ENCODE measurements around the gene SBNO2. TPM values are rescaled to one million over a fixed set of nuclear protein-coding genes. Genes with fewer than 3 reads are reported as not detected.

SBNO2 gene
- total and polyA plus RNA-seq, 2 of the 4 experiments (the other 2 are of a cell fraction): 13.4 to 40.5 TPM

- H4K5ac ChIP-seq (ENCODE audit: low read depth, low read length): no peak overlapping the region
- H3K23ac ChIP-seq (ENCODE audit: low read depth, low read length): no peak overlapping the region
- no peak overlapping the region for H3K4me2 ChIP-seq (ENCODE audit: low read depth, low read length)
- H3K18ac ChIP-seq (ENCODE audit: low read depth, low read length): no peak overlapping the region
- H2AFZ ChIP-seq (replicated peaks; ENCODE audit: low read length, poor library complexity): no peak overlapping the region
- no peak overlapping the region for H3K9ac ChIP-seq (ENCODE audit: low read depth, low read length)
- DNase-seq: no peak
- H2BK20ac ChIP-seq (ENCODE audit: low read depth, low read length): no peak overlapping the region
- no peak overlapping the region for H3K27ac ChIP-seq (ENCODE audit: insufficient read depth, low read length)
- ChIA-PET CTCF (no interaction called here), POLR2A (ENCODE audit: unreplicated experiment) (no interaction called here)
- H2AK9ac ChIP-seq (replicated peaks; ENCODE audit: low read depth, low read length, poor library complexity): no peak overlapping the region
- H3K14ac ChIP-seq (replicated peaks; ENCODE audit: low read depth, low read length): no peak overlapping the region
- peaks cover 14% of the 10 kb centered on the region for H3K4me1 ChIP-seq (ENCODE audit: control insufficient read depth, insufficient read depth, low read length)
- no peak overlapping the region for H2BK15ac ChIP-seq (ENCODE audit: low read depth, low read length)
- dilution Hi-C loops (cut with HindIII; ENCODE audit: low sequenced_read_pairs, unreplicated experiment): no loop called here
- in situ Hi-C loops (cut with MboI; ENCODE audit: low sequenced_read_pairs): no loop called here
- H3K4me3 ChIP-seq (ENCODE audit: insufficient read depth, low read depth, low read length): no peak overlapping the region
- intact Hi-C loops (cut with micrococcal nuclease): no loop called here
- peaks cover 4% of the 10 kb centered on the region; the same call in 1 of the 2 replicates for H3K9me1 ChIP-seq (ENCODE audit: insufficient read depth, low read length)
- H4K8ac ChIP-seq (ENCODE audit: low read depth in 2 of 2, low read length in 2 of 2): no peak overlapping the region
- no peak overlapping the region for H3K56ac ChIP-seq (ENCODE audit: extremely low read depth, insufficient read depth, low read length)
- TF ChIP-seq CHD1 (IDR thresholded peaks at IDR 0.05; ENCODE audit: low read depth, low read length) (no peak), MAZ (IDR thresholded peaks at IDR 0.05; ENCODE audit: borderline replicate concordance, low read depth, low read length) (no peak), RFX5 (IDR thresholded peaks at IDR 0.05; ENCODE audit: low read depth, low read length) (no peak), ELK1 (IDR thresholded peaks at IDR 0.05; ENCODE audit: borderline replicate concordance, low read depth, low read length) (no peak), POLR2A (IDR thresholded peaks at IDR 0.05; ENCODE audit: low read depth, low read length) (no peak), RAD21 (IDR thresholded peaks at IDR 0.05; ENCODE audit: low read length) (no peak), RCOR1 (IDR thresholded peaks at IDR 0.05; ENCODE audit: insufficient replicate concordance, low read length) (no peak), SMC3 (IDR thresholded peaks at IDR 0.05; ENCODE audit: low read depth, low read length) (no peak), FOS (IDR thresholded peaks at IDR 0.05; ENCODE audit: low read depth, low read length) (no peak), USF2 (IDR thresholded peaks at IDR 0.05; ENCODE audit: low read depth, low read length) (no peak), CEBPB (IDR thresholded peaks at IDR 0.05; ENCODE audit: low read depth, low read length) (no peak), MAFK (IDR thresholded peaks at IDR 0.05; ENCODE audit: low read depth, low read length) (no peak), MXI1 (IDR thresholded peaks at IDR 0.05; ENCODE audit: borderline replicate concordance, low read depth, low read length) (no peak), BHLHE40 (IDR thresholded peaks at IDR 0.05; ENCODE audit: low read depth, low read length) (no peak), NFE2L2 (IDR thresholded peaks at IDR 0.05; ENCODE audit: low read depth, low read length) (no peak)
- TF ChIP-seq, protein P1, sequence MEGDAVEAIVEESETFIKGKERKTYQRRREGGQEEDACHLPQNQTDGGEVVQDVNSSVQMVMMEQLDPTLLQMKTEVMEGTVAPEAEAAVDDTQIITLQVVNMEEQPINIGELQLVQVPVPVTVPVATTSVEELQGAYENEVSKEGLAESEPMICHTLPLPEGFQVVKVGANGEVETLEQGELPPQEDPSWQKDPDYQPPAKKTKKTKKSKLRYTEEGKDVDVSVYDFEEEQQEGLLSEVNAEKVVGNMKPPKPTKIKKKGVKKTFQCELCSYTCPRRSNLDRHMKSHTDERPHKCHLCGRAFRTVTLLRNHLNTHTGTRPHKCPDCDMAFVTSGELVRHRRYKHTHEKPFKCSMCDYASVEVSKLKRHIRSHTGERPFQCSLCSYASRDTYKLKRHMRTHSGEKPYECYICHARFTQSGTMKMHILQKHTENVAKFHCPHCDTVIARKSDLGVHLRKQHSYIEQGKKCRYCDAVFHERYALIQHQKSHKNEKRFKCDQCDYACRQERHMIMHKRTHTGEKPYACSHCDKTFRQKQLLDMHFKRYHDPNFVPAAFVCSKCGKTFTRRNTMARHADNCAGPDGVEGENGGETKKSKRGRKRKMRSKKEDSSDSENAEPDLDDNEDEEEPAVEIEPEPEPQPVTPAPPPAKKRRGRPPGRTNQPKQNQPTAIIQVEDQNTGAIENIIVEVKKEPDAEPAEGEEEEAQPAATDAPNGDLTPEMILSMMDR (conservative IDR thresholded peaks at IDR 0.05; ENCODE audit: low read depth, low read length): no peak
- BruUV-seq (replicated peaks): no TSS peak
- WGBS, 2 experiments (ENCODE audit: extremely low coverage in 2 of 2, insufficient read length in 1 of 2): no CpG with 5 or more reads among the region's 20 CpGs
- H3K79me1 ChIP-seq (ENCODE audit: low read depth in 1 of 2, low read length in 2 of 2): peaks cover 9 to 59% of the 10 kb centered on the region in 2 experiments
- H3K9me3 ChIP-seq (ENCODE audit: control insufficient read depth, insufficient read depth, low read length): no peaks in the 10 kb centered on the region
- no peak overlapping the region for H2BK5ac ChIP-seq (ENCODE audit: low read depth, low read length, poor library complexity, severe bottlenecking)
- no peak overlapping the region for H3K4ac ChIP-seq (ENCODE audit: low read depth, low read length)
- H3K36me3 ChIP-seq (ENCODE audit: control insufficient read depth, insufficient read depth, low read length): peaks cover 25% of the 10 kb centered on the region
- no peak overlapping the region for H4K91ac ChIP-seq (ENCODE audit: insufficient read depth, low read depth, low read length)
- no peak overlapping the region for H2BK120ac ChIP-seq (ENCODE audit: low read depth, low read length)
- ATAC-seq (ENCODE audit: low read depth): no peak
- no peaks in the 10 kb centered on the region for H3K27me3 ChIP-seq (ENCODE audit: control insufficient read depth, insufficient read depth, low read length)
- peaks cover 82% of the 10 kb centered on the region for H4K20me1 ChIP-seq (ENCODE audit: insufficient read depth, low read length)
- no peak overlapping the region for H2AK5ac ChIP-seq (ENCODE audit: low read depth, low read length)
Observed at GRCh38 chr19:1163934-1164683, 10.0 kb downstream of the SBNO2 start.

Data from IMR-90 (cell line).